Measurements from ENCODE around the gene EFNA4. TPM values are rescaled to one million over a fixed set of nuclear protein-coding genes. Genes with fewer than 3 reads are reported as not detected.

EFNA4 gene
- total and polyA plus RNA-seq, 11 donors = 1.1 to 4.8 (median 2.2) TPM

DNA sequence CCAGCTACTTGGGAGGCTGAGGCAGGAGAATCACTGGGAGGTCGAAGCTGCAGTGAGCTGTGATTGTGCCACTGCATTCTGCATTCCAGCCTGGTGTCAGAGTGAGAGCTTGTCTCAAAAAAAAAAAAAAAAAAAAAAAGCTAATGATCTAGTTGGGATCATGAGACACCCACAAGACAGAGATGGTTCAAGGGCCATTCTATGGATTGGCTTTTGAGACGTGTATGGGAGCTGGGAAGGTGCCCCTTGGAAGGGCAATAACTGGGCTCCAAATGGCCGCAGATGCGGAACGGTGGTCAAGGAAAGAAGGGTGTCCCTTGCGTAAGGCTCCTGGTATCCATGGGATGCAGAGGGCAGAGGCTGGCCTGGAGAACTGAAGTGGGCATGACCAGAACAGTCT lies 19.2 kb upstream of the EFNA4 start:
- no peaks in the 10 kb centered on the region for H3K9me3 ChIP-seq
- 84 to 91% (median 88%) methylated on average over 6 of the region's 6 CpGs for WGBS, 4 donors
- intact Hi-C loops (cut with DNase I) = loop anchor here in 4 of 10 donors (2.0 kb wide), 1 partner anchor 40 kb away; no protein-coding TSS in a partner anchor
- H3K36me3 ChIP-seq = no peaks in the 10 kb centered on the region
- no peak for ATAC-seq
- peak overlapping the region in 5 of 12 donors; percentile 6 to 57 (median 20) for H3K27ac ChIP-seq
- no peaks in the 10 kb centered on the region for H3K27me3 ChIP-seq
- no peak for DNase-seq
- H3K4me3 ChIP-seq = no peak overlapping the region
- TF ChIP-seq POLR2A (IDR thresholded peaks at IDR 0.05) (no peak), CTCF (IDR thresholded peaks at IDR 0.05) (no peak)
- H3K4me1 ChIP-seq = peaks cover 0 to 21% (median 8%) of the 10 kb centered on the region in 12 donors

DNA sequence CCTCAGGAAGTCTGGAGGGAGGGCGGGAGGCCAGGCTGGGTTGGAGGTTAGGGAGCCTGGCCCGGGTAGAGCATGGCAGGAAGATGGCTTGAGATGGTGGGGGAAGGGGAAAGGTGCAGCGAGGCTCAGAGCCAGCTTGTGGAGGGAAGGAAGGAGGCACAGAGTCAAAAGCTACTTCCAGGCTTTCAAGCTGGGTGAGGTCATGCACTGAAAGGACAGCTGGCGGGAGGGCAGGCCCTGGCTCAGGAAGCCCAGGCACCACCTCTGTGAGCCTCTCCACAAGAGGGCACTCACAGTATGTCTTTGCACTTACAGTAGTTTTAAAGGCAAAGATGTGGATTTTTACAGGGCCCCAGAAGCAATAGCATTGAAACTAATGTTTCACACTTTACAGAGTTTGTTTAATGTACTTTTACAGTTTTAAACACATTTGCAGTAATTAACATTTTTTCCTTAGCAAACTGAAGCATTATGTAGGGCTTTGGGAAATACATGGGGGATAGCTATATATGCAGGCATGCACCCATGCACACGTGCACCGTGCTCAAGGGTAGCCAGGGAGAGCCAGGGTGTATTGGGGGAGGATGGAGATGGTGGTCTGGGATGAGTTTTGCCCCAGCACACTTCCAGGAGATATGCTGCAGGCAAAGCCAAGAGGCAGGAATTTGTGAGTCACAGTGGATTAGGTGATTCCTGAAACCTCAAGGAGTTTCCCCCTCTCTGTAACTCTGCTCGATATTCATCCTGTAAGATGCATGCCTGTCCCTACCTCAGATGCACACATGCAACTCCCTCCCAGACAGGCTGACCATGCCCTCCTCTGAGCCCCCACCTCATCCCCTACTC lies 18.5 kb upstream of the EFNA4 start:
- no peak overlapping the region for H3K4me3 ChIP-seq
- H3K27ac ChIP-seq = peak overlapping the region in 5 of 12 donors; percentile 6 to 57 (median 20)
- DNase-seq (peak; percentile 83 to 88 (median 86)), ATAC-seq (peak; percentile 87 to 95 (median 94))
- TF ChIP-seq CTCF (IDR thresholded peaks at IDR 0.05) (peak; percentile 68 to 90 (median 74)), POLR2A (IDR thresholded peaks at IDR 0.05) (no peak)
- no peaks in the 10 kb centered on the region for H3K9me3 ChIP-seq
- no peaks in the 10 kb centered on the region for H3K36me3 ChIP-seq
- WGBS, 4 donors = 45 to 55% (median 51%) methylated on average over 7 of the region's 7 CpGs
- H3K4me1 ChIP-seq = peaks cover 0 to 27% (median 13%) of the 10 kb centered on the region in 12 donors
- H3K27me3 ChIP-seq = no peaks in the 10 kb centered on the region
- intact Hi-C loops (cut with DNase I) = loop anchor here in 9 of 10 donors (1.0 to 5.0 kb wide), 6 partner anchors 16 to 43 kb away; partner anchors contain the start of genes EFNA4 (in 1 of the 9) and ZBTB7B (in 1 of the 9)

DNA sequence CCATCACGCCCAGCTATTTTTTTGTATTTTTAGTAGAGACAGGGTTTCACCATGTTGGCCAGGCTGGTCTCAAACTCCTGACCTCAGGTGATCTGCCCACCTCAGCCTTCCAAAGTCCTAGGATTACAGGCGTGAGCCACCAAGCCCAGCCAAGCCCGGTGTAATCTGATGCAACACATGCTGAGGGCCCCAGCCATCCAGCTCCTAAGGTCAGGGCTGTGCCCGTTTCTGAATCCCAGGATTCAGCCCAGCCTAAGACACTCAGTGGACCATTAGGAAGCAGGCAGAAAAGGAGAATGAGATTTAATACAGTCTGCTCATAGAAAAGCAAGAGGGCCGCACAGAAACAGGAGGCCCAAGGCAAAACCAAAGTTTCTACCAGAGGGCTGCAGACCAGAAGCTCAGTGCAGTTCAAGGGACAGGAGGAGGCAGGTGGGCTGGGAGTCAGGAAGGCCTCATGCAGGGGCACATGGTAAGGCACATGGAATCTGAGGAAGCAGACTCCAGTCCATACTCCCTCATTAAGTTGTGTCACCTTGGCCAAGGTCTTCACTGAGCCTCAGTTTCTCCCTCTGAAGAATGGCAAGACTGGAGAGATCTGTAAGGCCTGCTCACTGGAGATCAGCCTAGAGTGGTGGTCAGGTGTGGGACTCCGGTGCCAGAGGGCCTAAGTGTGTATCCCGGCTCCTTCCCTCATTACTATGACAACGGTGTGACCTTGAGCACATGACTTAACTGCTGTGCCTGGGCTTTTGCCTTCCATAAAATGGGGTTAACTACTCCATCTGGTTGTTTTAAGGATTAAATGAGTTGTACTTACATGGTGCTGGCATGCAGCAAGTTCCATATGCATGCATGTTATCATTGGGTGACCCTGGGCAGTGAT lies 14.8 kb upstream of the EFNA4 start:
- no peaks in the 10 kb centered on the region for H3K27me3 ChIP-seq
- peaks cover 0 to 4% (median 2%) of the 10 kb centered on the region in 9 donors for H3K36me3 ChIP-seq
- DNase-seq (no peak), ATAC-seq (no peak)
- no peak overlapping the region for H3K4me3 ChIP-seq
- intact Hi-C loops (cut with DNase I) = loop anchor here in 2 of 10 donors (5.0 kb wide), 2 partner anchors 34 to 46 kb away; partner anchors contain the start of gene ZBTB7B (in 1 of the 2)
- H3K9me3 ChIP-seq = no peaks in the 10 kb centered on the region
- TF ChIP-seq POLR2A (IDR thresholded peaks at IDR 0.05) (no peak), CTCF (IDR thresholded peaks at IDR 0.05) (no peak)
- 94 to 97% (median 95%) methylated on average over 5 to 8 of the region's 8 CpGs for WGBS, 4 donors
- H3K27ac ChIP-seq = no peak overlapping the region
- peaks cover 0 to 55% (median 29%) of the 10 kb centered on the region in 12 donors for H3K4me1 ChIP-seq

Data from heart left ventricle (tissue), 16 donors.